ENCODE results near the gene RHOBTB3. TPM values are rescaled to one million over a fixed set of nuclear protein-coding genes. Genes with fewer than 3 reads are reported as not detected.

Gene RHOBTB3
- total and polyA plus RNA-seq, 10 of the 15 experiments (the other 5 are each of a cell fraction or from before 2014, with no cell fraction given) = 3.6 to 42.8 (median 8.4) TPM

DNA sequence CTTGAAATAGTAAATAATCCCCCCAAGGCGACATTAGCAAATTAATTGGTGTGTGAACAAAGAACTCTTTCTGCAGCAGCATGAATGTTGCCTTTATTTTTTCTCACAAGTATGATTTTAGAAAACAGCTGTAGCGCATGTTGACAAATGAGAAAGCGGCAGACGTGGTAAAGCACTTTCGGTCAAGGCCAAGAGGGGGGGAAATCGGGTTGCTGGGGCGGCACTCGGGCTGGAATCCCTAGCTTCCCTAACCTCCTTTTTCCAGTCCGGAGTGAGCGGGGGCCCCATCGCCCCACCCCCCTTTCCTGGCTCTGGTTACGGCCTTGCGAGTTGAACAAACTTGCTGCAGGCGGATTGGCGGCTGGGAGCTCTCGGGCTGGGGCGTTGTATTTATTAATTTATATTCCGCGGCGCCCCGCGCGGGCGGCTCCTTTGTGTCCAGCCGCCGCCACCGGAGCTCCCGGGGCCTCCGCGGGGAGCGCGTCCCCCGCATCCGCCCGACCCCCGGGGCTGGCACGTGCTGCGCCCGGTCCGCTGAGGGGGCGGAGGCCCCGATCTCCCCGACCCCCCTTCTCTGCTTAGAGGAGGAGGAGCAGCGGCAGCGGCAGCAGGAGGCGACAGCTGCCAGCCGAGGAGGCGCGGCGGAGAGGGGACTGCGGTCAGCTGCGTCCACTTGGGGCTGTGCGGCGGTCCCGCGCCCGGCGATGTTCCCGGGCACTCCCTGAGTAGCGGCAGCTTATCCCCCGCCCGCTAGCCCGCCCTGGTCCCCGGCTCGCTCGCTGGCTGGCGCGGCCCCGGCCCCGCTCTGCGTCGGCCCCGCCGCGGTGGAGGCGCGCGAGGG lies at the start of gene RHOBTB3 (continued):
- TF ChIP-seq, protein P1, sequence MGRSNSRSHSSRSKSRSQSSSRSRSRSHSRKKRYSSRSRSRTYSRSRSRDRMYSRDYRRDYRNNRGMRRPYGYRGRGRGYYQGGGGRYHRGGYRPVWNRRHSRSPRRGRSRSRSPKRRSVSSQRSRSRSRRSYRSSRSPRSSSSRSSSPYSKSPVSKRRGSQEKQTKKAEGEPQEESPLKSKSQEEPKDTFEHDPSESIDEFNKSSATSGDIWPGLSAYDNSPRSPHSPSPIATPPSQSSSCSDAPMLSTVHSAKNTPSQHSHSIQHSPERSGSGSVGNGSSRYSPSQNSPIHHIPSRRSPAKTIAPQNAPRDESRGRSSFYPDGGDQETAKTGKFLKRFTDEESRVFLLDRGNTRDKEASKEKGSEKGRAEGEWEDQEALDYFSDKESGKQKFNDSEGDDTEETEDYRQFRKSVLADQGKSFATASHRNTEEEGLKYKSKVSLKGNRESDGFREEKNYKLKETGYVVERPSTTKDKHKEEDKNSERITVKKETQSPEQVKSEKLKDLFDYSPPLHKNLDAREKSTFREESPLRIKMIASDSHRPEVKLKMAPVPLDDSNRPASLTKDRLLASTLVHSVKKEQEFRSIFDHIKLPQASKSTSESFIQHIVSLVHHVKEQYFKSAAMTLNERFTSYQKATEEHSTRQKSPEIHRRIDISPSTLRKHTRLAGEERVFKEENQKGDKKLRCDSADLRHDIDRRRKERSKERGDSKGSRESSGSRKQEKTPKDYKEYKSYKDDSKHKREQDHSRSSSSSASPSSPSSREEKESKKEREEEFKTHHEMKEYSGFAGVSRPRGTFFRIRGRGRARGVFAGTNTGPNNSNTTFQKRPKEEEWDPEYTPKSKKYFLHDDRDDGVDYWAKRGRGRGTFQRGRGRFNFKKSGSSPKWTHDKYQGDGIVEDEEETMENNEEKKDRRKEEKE (IDR thresholded peaks at IDR 0.05) = 0 out of 2 replicates have a peak, but pooled peaks have one; percentile 57
- TF ChIP-seq EED (IDR thresholded peaks at IDR 0.05; ENCODE audit: low read depth) = peak; percentile 56
- TF ChIP-seq SREBF2 (IDR thresholded peaks at IDR 0.05; ENCODE audit: low read length) = no peak
- peak; percentile 67; the same call in 1 of the 2 replicates for TF ChIP-seq SMARCA5 (IDR thresholded peaks at IDR 0.05)
- TF ChIP-seq HDAC2 (IDR thresholded peaks at IDR 0.05) = no peak
- TF ChIP-seq IKZF2 (IDR thresholded peaks at IDR 0.05) = peak; percentile 64 to 77
- TF ChIP-seq LARP7 (IDR thresholded peaks at IDR 0.05) = peak; percentile 96
- TF ChIP-seq IKZF1 (conservative IDR thresholded peaks at IDR 0.05) = peak; percentile 82
- TF ChIP-seq, protein P2, sequence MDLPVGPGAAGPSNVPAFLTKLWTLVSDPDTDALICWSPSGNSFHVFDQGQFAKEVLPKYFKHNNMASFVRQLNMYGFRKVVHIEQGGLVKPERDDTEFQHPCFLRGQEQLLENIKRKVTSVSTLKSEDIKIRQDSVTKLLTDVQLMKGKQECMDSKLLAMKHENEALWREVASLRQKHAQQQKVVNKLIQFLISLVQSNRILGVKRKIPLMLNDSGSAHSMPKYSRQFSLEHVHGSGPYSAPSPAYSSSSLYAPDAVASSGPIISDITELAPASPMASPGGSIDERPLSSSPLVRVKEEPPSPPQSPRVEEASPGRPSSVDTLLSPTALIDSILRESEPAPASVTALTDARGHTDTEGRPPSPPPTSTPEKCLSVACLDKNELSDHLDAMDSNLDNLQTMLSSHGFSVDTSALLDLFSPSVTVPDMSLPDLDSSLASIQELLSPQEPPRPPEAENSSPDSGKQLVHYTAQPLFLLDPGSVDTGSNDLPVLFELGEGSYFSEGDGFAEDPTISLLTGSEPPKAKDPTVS (IDR thresholded peaks at IDR 0.05; ENCODE audit: low read depth, low read length) = no peak
- TF ChIP-seq SMC3 (IDR thresholded peaks at IDR 0.05; ENCODE audit: borderline replicate concordance, low read length) = no peak
- TF ChIP-seq DPF2 (IDR thresholded peaks at IDR 0.05) = peak; percentile 91
- peak; percentile 87 for TF ChIP-seq TCF12 (IDR thresholded peaks at IDR 0.05; ENCODE audit: low read depth, low read length)
- 0 out of 4 replicates have a peak, but pooled peaks of 1 of the 2 experiments have one; percentile 12 for TF ChIP-seq ETV6 (conservative IDR thresholded peaks at IDR 0.05 in 1 of 2, IDR thresholded peaks at IDR 0.05 in 1 of 2; ENCODE audit: borderline replicate concordance in 1 of 2, low read depth in 1 of 2)
- peak; percentile 78; the same call in 1 of the 2 replicates for TF ChIP-seq NR2F1 (conservative IDR thresholded peaks at IDR 0.05)
- no peak for TF ChIP-seq RCOR1 (conservative IDR thresholded peaks at IDR 0.05; ENCODE audit: low read depth, low read length)
- TF ChIP-seq BMI1 (IDR thresholded peaks at IDR 0.05; ENCODE audit: borderline replicate concordance) = no peak
- TF ChIP-seq, protein P3, sequence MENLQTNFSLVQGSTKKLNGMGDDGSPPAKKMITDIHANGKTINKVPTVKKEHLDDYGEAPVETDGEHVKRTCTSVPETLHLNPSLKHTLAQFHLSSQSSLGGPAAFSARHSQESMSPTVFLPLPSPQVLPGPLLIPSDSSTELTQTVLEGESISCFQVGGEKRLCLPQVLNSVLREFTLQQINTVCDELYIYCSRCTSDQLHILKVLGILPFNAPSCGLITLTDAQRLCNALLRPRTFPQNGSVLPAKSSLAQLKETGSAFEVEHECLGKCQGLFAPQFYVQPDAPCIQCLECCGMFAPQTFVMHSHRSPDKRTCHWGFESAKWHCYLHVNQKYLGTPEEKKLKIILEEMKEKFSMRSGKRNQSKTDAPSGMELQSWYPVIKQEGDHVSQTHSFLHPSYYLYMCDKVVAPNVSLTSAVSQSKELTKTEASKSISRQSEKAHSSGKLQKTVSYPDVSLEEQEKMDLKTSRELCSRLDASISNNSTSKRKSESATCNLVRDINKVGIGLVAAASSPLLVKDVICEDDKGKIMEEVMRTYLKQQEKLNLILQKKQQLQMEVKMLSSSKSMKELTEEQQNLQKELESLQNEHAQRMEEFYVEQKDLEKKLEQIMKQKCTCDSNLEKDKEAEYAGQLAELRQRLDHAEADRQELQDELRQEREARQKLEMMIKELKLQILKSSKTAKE (IDR thresholded peaks at IDR 0.05; ENCODE audit: low read depth, poor library complexity, severe bottlenecking) = peak; percentile 52
- TF ChIP-seq RB1 (IDR thresholded peaks at IDR 0.05; ENCODE audit: borderline replicate concordance) = no peak; the same call in 1 of the 2 replicates
- no peak for TF ChIP-seq CBFB (IDR thresholded peaks at IDR 0.05; ENCODE audit: low read depth)
- TF ChIP-seq, protein P4, sequence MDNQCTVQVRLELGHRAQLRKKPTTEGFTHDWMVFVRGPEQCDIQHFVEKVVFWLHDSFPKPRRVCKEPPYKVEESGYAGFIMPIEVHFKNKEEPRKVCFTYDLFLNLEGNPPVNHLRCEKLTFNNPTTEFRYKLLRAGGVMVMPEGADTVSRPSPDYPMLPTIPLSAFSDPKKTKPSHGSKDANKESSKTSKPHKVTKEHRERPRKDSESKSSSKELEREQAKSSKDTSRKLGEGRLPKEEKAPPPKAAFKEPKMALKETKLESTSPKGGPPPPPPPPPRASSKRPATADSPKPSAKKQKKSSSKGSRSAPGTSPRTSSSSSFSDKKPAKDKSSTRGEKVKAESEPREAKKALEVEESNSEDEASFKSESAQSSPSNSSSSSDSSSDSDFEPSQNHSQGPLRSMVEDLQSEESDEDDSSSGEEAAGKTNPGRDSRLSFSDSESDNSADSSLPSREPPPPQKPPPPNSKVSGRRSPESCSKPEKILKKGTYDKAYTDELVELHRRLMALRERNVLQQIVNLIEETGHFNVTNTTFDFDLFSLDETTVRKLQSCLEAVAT (IDR thresholded peaks at IDR 0.05) = 0 out of 2 replicates have a peak, but pooled peaks have one; percentile 39
- TF ChIP-seq, protein P5, sequence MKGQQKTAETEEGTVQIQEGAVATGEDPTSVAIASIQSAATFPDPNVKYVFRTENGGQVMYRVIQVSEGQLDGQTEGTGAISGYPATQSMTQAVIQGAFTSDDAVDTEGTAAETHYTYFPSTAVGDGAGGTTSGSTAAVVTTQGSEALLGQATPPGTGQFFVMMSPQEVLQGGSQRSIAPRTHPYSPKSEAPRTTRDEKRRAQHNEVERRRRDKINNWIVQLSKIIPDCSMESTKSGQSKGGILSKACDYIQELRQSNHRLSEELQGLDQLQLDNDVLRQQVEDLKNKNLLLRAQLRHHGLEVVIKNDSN (IDR thresholded peaks at IDR 0.05; ENCODE audit: borderline replicate concordance, extremely low read length, insufficient read depth, low read depth, low read length) = peak; percentile 36
- peak; percentile 77 for TF ChIP-seq POLR2A (IDR thresholded peaks at IDR 0.05; ENCODE audit: low read depth, low read length)
